HT1080 (cell line): ENCODE results near the gene TNFRSF1A. TPM values are rescaled to one million over a fixed set of nuclear protein-coding genes. Genes with fewer than 3 reads are reported as not detected.
A peak's percentile ranks its signal among the peaks of the same experiment; 100 is the strongest.
"Not testable (repeated sequence)": the region's sequence is repeated elsewhere in the genome, so short reads cannot be mapped to it uniquely, and the experiment has no call there.

Source experiments
- DNase-seq: peaks from one replicate; pipeline ENCODE4 v3.0.0-alpha.2; 2015; ENCODE audit warnings: low read depth
- total RNA-seq: library from RNA; depleted of rRNA; stranded (reverse); fragments of >200 nt; shearing (Covaris generic); gene quantifications from 2 replicates; pipeline ENCODE4 v1.2.3, GENCODE V29; 2014

TNFRSF1A gene
- total RNA-seq, 1 experiment from 2014 or later = 209 TPM

- not testable (repeated sequence) for DNase-seq
Measured at GRCh38 chr12:6338536-6338935, 3.3 kb downstream of the TNFRSF1A start.

GRCh38 chr12:6337958-6338433, 3.9 kb downstream of the TNFRSF1A start:
- no peak for DNase-seq

DNA sequence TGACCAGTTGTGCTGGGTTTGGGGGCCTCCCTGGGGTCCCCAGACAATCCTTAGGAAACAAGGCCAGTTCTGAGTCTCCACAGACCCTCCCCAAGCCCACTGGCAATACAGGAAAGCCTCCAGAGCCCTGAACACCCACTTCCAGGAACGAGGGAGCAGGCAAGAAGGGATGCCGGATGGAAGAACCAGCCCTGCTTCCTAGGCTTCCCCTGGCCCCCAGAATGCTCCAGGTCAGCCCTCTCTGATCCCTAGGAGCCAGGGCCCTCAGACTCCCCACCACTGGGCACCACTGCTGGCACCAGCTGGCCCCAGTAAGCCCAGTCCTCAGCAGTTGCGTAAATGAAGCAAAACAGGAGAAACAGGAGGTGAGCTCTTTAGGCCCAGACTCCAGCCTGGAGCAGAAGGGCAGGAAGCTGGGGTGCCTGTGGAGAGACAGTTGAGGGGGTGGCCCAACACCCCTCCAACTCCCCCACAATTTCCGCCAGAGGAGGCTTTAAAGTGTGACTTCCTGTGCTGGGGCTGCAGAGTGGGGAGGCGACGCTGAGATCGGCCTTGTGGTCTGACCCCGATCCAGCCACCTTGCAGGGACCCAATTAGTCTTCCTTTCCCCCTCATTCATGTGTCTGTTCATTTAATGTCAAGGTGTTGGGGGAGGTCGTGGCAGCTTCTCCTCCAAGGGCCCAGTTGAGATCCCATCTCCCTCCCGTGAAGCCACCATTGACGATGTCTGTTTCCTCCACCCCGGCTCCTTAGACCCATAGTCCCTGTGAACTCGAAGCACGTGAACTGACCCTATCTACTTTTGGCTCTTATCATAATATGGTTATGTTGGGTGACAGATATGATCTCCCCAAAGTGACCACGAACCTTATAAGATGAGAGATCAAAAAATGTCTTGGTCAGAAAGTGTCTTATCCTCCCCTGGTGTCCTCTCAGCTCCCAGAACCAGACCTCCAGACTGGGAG, 4.7 kb downstream of the TNFRSF1A start:
- DNase-seq = peak; percentile 53

DNA sequence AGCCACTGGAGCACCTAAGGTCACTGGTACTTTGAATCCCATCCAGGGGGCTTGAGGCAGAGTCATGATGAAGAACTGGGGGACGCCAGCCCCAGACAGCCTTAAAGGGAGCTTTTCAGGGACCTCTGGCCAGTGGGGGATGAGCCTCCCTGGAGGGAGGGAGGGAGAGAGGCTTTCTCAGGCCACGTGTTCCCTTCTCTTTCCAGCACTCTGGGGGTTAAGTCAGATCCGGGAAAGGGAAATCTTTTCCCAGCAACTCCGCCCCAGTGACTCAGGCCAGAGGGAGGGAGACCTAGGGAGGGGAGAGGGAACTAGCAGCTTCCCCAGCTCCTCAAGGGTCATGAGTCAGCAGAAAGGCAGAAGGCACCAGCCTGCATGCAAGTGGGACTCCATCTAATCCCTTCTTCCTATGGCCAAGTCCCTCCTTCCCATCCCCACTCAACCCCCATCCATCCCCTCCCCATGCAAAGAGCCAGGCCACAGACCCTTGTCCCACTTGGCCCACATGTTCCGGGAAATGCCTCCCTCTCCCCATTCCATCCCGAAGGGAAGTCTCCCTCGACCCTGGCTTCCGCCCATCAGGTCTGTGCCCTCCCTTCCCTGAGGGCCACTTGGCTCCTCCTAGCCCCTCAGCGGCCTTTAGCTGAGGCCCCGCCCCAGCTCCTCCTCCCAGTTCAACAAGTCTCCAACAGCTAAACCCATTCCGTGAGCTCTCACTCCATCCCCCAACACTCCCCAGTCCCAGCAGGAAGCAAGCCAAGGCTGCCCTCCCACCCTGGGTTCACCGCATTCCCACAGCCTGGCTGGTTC, 5.6 kb downstream of the TNFRSF1A start:
- peak; percentile 99 for DNase-seq

DNA sequence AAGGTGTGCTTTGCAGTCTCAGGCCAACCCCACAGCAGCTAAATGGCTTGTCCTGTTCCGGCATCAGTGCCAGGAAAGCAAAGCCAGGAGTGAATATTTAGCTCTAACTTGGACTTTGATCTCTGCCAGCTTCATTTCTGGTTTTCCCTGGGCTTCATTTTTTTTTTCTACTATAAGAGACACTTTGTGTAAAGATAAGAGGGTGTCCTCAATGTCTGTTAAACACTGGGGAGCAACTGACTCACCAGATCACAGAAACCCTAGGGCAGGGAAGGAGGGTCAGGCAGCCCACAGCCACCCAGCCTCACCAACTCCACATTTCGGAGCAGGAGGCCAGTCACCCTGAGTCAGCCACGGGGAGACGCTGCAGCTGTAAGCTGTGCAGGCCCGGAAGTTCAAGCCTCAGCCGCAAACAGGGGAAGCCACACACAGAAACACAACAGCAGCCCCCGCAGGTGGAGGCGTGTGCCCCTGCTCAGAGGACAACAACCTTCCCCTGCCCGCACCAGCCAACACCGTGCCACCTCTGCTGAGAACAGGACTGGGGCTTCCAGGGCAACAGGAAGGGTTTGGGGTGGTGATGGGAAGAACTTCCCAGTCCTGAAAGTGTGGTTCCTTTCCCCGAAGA, 6.3 kb downstream of the TNFRSF1A start:
- peak; percentile 94 for DNase-seq

- DNase-seq = no peak
Measured at GRCh38 chr12:6334940-6335450, 6.9 kb downstream of the TNFRSF1A start.

- DNase-seq = no peak
Measured at GRCh38 chr12:6334359-6334758, 7.5 kb downstream of the TNFRSF1A start.

GRCh38 chr12:6333566-6333965, 8.3 kb downstream of the TNFRSF1A start:
- peak; percentile 91 for DNase-seq

GRCh38 chr12:6333029-6333428, 8.8 kb downstream of the TNFRSF1A start:
- no peak for DNase-seq

- DNase-seq = peak; percentile 97
Measured at GRCh38 chr12:6332459-6332858, 9.4 kb downstream of the TNFRSF1A start.

- no peak for DNase-seq
Measured at GRCh38 chr12:6330999-6331714, 10.7 kb downstream of the TNFRSF1A start.

- no peak for DNase-seq
Measured at GRCh38 chr12:6330192-6330591, 11.7 kb downstream of the TNFRSF1A start.

DNA sequence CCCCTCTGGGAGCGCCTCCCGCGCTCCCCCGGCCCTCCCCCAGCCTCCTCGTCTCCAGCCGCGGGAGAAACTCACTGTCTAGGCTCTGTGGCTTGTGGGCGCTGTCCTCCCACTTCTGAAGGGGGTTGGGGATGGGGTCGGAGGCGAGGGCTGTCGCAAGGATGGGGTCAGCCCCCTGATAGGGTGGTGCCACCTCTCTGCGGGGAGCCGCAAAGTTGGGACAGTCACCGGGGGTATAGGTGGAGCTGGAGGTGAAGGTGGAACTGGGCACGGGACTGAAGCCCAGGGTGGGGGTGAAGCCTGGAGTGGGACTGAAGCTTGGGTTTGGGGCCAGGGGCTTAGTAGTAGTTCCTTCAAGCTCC, 12.2 kb downstream of the TNFRSF1A start:
- no peak for DNase-seq

GRCh38 chr12:6328945-6329702, 12.8 kb downstream of the TNFRSF1A start:
- DNase-seq = no peak

GRCh38 chr12:6328045-6328779, 13.7 kb downstream of the TNFRSF1A start:
- no peak for DNase-seq

DNA sequence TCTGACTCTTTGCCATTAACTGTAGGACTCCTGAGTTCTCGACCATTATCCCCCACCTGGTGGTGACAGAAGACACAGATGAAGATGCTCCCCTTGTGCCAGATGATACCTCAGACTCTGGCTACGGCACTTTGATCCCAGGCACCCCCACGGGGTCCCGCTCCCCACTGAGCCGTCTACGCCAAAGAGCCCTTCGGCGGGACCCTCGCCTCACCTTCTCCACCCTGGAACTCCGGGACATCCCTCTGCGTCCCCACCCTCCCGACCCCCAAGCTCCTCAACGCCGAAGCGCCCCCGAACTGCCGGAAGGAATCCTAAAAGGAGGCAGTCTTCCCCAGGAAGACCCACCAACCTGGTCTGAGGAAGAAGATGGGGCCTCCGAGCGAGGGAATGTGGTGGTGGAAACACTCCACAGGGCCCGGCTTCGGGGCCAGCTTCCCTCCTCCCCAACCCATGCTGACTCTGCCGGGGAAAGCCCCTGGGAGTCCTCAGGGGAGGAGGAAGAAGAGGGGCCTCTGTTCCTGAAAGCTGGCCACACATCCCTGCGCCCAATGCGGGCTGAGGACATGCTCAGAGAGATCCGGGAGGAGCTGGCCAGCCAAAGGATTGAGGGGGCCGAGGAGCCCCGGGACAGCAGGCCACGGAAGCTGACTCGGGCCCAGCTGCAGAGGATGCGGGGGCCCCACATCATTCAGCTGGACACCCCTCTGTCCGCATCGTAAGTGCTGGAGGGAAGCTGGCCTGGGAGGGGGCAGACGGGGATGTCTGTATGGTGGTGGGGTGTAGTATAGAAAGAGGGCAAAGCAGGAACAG, 14.4 kb downstream of the TNFRSF1A start:
- DNase-seq = no peak

DNA sequence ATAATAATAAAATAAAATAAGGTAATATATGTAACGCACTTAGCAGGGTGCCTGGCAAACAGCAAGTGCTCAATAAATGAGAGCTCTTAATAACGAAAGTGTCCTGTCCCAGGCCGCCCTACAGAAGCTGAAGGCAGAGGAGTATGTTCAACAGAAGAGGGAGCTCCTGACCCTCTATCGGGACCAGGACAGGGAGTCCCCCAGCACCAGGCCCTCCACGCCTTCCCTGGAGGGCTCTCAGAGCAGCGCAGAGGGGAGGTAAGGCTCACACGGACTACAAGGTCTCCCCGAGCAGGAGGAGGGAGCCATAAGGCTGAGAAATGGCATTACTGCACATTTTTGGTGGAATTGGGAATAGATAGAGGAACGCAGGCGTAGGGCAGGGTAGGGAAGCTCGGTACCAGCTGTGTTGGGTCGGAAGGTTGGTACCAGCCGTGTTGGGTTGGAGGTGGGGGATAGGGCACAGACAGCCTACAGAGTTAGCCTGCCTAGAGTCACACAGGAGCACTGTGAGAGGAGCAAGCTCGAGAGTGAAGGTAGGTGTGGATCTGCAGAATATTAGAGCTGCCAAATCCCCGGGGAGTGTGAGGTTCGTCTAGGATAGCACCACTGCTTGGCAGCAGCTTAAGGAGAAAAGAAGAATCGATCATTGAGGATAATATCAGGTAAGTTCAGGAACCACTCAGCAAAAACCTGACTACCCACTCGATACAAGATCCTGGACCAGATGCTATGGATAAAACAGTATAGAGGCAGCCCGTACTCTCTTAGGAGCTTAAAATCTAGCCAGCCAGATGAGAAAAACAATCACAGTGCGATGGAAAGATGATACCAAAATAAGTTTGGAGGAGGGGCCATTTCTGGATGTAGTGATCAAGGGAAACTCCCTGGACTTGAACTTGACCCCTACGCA, 15.3 kb downstream of the TNFRSF1A start:
- no peak for DNase-seq
